Panc1 (cell line): Measurements from ENCODE around the gene MAST4. TPM values are rescaled to one million over a fixed set of nuclear protein-coding genes. Genes with fewer than 3 reads are reported as not detected.

Experiments
- ATAC-seq: fragments of 200-7000 bp; cut with Tn5 transposase; 2 replicates; pipeline ENCODE4 v1.9.1; 2020; ENCODE audit warnings: mild to moderate bottlenecking, moderate library complexity
- BruUV-seq: library from RNA; stranded (reverse); fragments of 400-500 nt; replicated peaks from 2 replicates; lab custom pipeline; 2021; lab: Mats Ljungman, UMichigan
- CTCF ChIA-PET: fragments of 300-600 bp; sonication (Branson Sonifier 250); formaldehyde crosslinking; loops from one replicate; lab custom pipeline; 2022; ENCODE audit warnings: antibody characterized with exemption; lab: Charles Lee
- POLR2A ChIA-PET: fragments of 300-600 bp; sonication (Branson Sonifier 250); formaldehyde crosslinking; loops from one replicate; lab custom pipeline; 2022; ENCODE audit warnings: antibody characterized with exemption; lab: Charles Lee
- DNase-seq: peaks from one replicate; pipeline ENCODE4 v3.0.0-alpha.2; 2010; ENCODE audit warnings: low read depth, low spot score
- H3K27ac ChIP-seq: 2 replicates; pipeline ENCODE4 v1.5.1; 2011; ENCODE audit warnings: mild to moderate bottlenecking, low read length, inconsistent platforms
- H3K27me3 ChIP-seq: fragments of 200-500 bp; sonication (Bioruptor generic); 2 replicates; pipeline ENCODE4 v1.6.0; 2014; ENCODE audit warnings: low read length, inconsistent platforms; ENCODE audit not compliant: control insufficient read depth, insufficient read depth
- H3K36me3 ChIP-seq: fragments of 200-500 bp; sonication (Bioruptor generic); 2 replicates; pipeline ENCODE4 v1.5.1; 2014; ENCODE audit warnings: inconsistent platforms, mild to moderate bottlenecking, low read length, moderate library complexity; ENCODE audit not compliant: control insufficient read depth, insufficient read depth
- H3K4me1 ChIP-seq: 2 replicates; pipeline ENCODE4 v1.5.1; 2011; ENCODE audit warnings: inconsistent platforms, mild to moderate bottlenecking, low read length, moderate library complexity; ENCODE audit not compliant: control insufficient read depth, insufficient read depth
- H3K4me3 ChIP-seq, 2 experiments: 2 replicates each; pipeline ENCODE4 v1.5.1; 2011 to 2012; ENCODE audit warnings: low read depth in 2 of 2, low read length in 2 of 2, mild to moderate bottlenecking in 2 of 2, inconsistent platforms in 1 of 2, moderate library complexity in 1 of 2
- H3K9me3 ChIP-seq: fragments of 200-500 bp; sonication (Bioruptor generic); 2 replicates; pipeline ENCODE4 v1.5.1; 2014; ENCODE audit warnings: low read depth, mild to moderate bottlenecking, inconsistent platforms, low read length, moderate library complexity; ENCODE audit not compliant: control insufficient read depth, insufficient read depth
- CTCF ChIP-seq: fragments of 450-650 bp; IDR thresholded peaks from 2 replicates; pipeline ENCODE4 v1.5.1; 2017; ENCODE audit warnings: mild to moderate bottlenecking
- POLR2AphosphoS5 ChIP-seq: IDR thresholded peaks from 2 replicates; pipeline ENCODE4 v1.6.1; 2012; ENCODE audit warnings: mild to moderate bottlenecking, low read depth, low read length, moderate library complexity
- REST ChIP-seq, 2 experiments: IDR thresholded peaks; 2 replicates each; pipeline ENCODE4 v1.6.1; 2011 to 2012; ENCODE audit warnings: low read depth in 2 of 2, control low read depth in 1 of 2, low read length in 1 of 2, mild to moderate bottlenecking in 1 of 2, moderate library complexity in 1 of 2; ENCODE audit not compliant: insufficient read depth in 1 of 2
- SIN3A ChIP-seq: IDR thresholded peaks from 2 replicates; pipeline ENCODE4 v1.6.1; 2012; ENCODE audit warnings: low read depth, mild to moderate bottlenecking, low read length, moderate library complexity, borderline replicate concordance; ENCODE audit not compliant: insufficient read depth
- TCF7L2 ChIP-seq: IDR thresholded peaks from 2 replicates; pipeline ENCODE4 v1.6.1; 2011; ENCODE audit warnings: mild to moderate bottlenecking, low read depth, low read length, inconsistent platforms
- in situ Hi-C: cut with HindIII; loops from 2 replicates; pipeline ENCODE4 v1.10.0; 2016; ENCODE audit warnings: low sequenced_read_pairs, low pct_unique_long_range_greater_than_20kb
- intact Hi-C: fragments of 100-400 bp; cut with micrococcal nuclease; formaldehyde crosslinking; loops from one replicate; pipeline ENCODE4 v1.10.0; 2022; ENCODE audit not compliant: unreplicated experiment
- total RNA-seq: library from RNA; stranded (reverse); gene quantifications from one replicate; pipeline ENCODE4 v1.2.1, GENCODE V29; 2021; ENCODE audit not compliant: unreplicated experiment

The MAST4 gene
- total RNA-seq, 1 experiment from 2014 or later: 1.8 TPM

- intact Hi-C loops (no loop called here), in situ Hi-C loops (no loop called here)
- CTCF ChIA-PET: interaction anchor here (0.6 kb wide), 1 partner anchor 1208 kb away, joined by 3 read pairs; no protein-coding TSS in a partner anchor
- BruUV-seq: no TSS peak
- ATAC-seq: peak; percentile 78
- TF ChIP-seq SIN3A (no peak), REST (IDR thresholded peaks at IDR 0.05; ENCODE audit: insufficient read depth in 1 of 2, low read depth in 2 of 2, low read length in 1 of 2) (no peak), CTCF (no peak), TCF7L2 (no peak), POLR2AphosphoS5 (no peak)
- peak; percentile 91 for DNase-seq
- Histone ChIP-seq H3K9me3 (no peaks in the 10 kb centered on the region), H3K27ac (no peak overlapping the region), H3K4me3 (peak overlapping the region in 1 of 2 experiments; percentile 41; a peak in 2 of 4 replicates), H3K36me3 (no peaks in the 10 kb centered on the region), H3K27me3 (no peaks in the 10 kb centered on the region; the same call in 1 of the 2 replicates), H3K4me1 (no peaks in the 10 kb centered on the region)
- POLR2A ChIA-PET: no interaction called here
Measured at GRCh38 chr5:67010684-67011409, 414.7 kb downstream of the MAST4 start.

- intact Hi-C loops: no loop called here
- TF ChIP-seq TCF7L2: no peak
- TF ChIP-seq CTCF: no peak
- TF ChIP-seq REST (IDR thresholded peaks at IDR 0.05; ENCODE audit: insufficient read depth in 1 of 2, low read depth in 2 of 2, low read length in 1 of 2): no peak
- TF ChIP-seq SIN3A: no peak
- TF ChIP-seq POLR2AphosphoS5: no peak
- Histone ChIP-seq H3K4me1 (no peaks in the 10 kb centered on the region), H3K9me3 (no peaks in the 10 kb centered on the region), H3K27me3 (no peaks in the 10 kb centered on the region), H3K27ac (no peak overlapping the region), H3K36me3 (no peaks in the 10 kb centered on the region), H3K4me3 (peak overlapping the region in 1 of 2 experiments; percentile 41; a peak in 2 of 4 replicates)
- ChIA-PET POLR2A (no interaction called here), CTCF (no interaction called here)
- DNase-seq (no peak), ATAC-seq (peak; percentile 47; the same call in 1 of the 2 replicates)
- BruUV-seq: no TSS peak
- in situ Hi-C loops: no loop called here
Measured at GRCh38 chr5:67011422-67011821, 415.2 kb downstream of the MAST4 start.
